NCI-H2081 (cell line): ENCODE measurements around the gene PHTF1.

ENCODE experiments used
- DNase-seq, 2 experiments: peaks; one replicate each; lab custom pipeline; 2025; lab: John Stamatoyannopoulos, UW

The PHTF1 gene

GRCh38 chr1:113665071-113665470 lies 94.2 kb downstream of the PHTF1 start:
- no peak for DNase-seq

GRCh38 chr1:113663165-113663951 lies 95.9 kb downstream of the PHTF1 start:
- DNase-seq: no peak

GRCh38 chr1:113662101-113662500 lies 97.2 kb downstream of the PHTF1 start:
- no peak for DNase-seq

- no peak for DNase-seq
These were observed 99.2 kb downstream of the PHTF1 start for GRCh38 chr1:113660088-113660487.

GRCh38 chr1:113659556-113659955 lies 99.7 kb downstream of the PHTF1 start:
- no peak for DNase-seq

GRCh38 chr1:113659035-113659434 lies 100.3 kb downstream of the PHTF1 start:
- no peak for DNase-seq

GRCh38 chr1:113657556-113658063 lies 101.7 kb downstream of the PHTF1 start:
- DNase-seq: no peak

- no peak for DNase-seq
These were observed 102.2 kb downstream of the PHTF1 start for GRCh38 chr1:113657126-113657525.

GRCh38 chr1:113654883-113655282 lies 104.4 kb downstream of the PHTF1 start:
- DNase-seq: no peak

GRCh38 chr1:113653741-113654140 lies 105.5 kb downstream of the PHTF1 start:
- DNase-seq: no peak

- DNase-seq: no peak
These were observed 106.5 kb downstream of the PHTF1 start for GRCh38 chr1:113652771-113653170.

GRCh38 chr1:113648478-113648877 lies 110.8 kb downstream of the PHTF1 start:
- no peak for DNase-seq

- no peak for DNase-seq
These were observed 112.1 kb downstream of the PHTF1 start for GRCh38 chr1:113647164-113647563.
